ENCODE results near the gene NTSR1.

Gene NTSR1

GRCh38 chr20:62742979-62743776, 34.5 kb downstream of the NTSR1 start:
- Histone ChIP-seq H3K4me3 (ENCODE audit: insufficient read length, low read depth) (no peak overlapping the region), H3K36me3 (ENCODE audit: insufficient read depth, insufficient read length, low read length) (no peaks in the 10 kb centered on the region), H3K27me3 (ENCODE audit: insufficient read depth, insufficient read length) (no peaks in the 10 kb centered on the region), H3K9ac (ENCODE audit: insufficient read length, low read depth) (no peak overlapping the region), H3K4me1 (ENCODE audit: insufficient read depth, insufficient read length) (peaks cover 33% of the 10 kb centered on the region), H3K9me3 (ENCODE audit: insufficient read depth, low read length) (no peaks in the 10 kb centered on the region)
- TF ChIP-seq YY1 (IDR thresholded peaks at IDR 0.05; ENCODE audit: insufficient read depth, insufficient read length) (no peak), ZNF274 (IDR thresholded peaks at IDR 0.05; ENCODE audit: low read depth, low read length) (no peak), SUZ12 (IDR thresholded peaks at IDR 0.05; ENCODE audit: extremely low read depth, insufficient read depth, insufficient read length) (no peak)
- DNase-seq (ENCODE audit: low read depth, low spot score), result no peak

GRCh38 chr20:62743777-62744317, 35.2 kb downstream of the NTSR1 start:
- Histone ChIP-seq H3K36me3 (ENCODE audit: insufficient read depth, insufficient read length, low read length) (no peaks in the 10 kb centered on the region), H3K9ac (ENCODE audit: insufficient read length, low read depth) (no peak overlapping the region), H3K4me1 (ENCODE audit: insufficient read depth, insufficient read length) (peaks cover 33% of the 10 kb centered on the region), H3K9me3 (ENCODE audit: insufficient read depth, low read length) (no peaks in the 10 kb centered on the region), H3K4me3 (ENCODE audit: insufficient read length, low read depth) (no peak overlapping the region), H3K27me3 (ENCODE audit: insufficient read depth, insufficient read length) (no peaks in the 10 kb centered on the region)
- TF ChIP-seq ZNF274 (IDR thresholded peaks at IDR 0.05; ENCODE audit: low read depth, low read length) (no peak), SUZ12 (IDR thresholded peaks at IDR 0.05; ENCODE audit: extremely low read depth, insufficient read depth, insufficient read length) (no peak), YY1 (IDR thresholded peaks at IDR 0.05; ENCODE audit: insufficient read depth, insufficient read length) (no peak)
- DNase-seq (ENCODE audit: low read depth, low spot score), result no peak

GRCh38 chr20:62744741-62745191, 36.1 kb downstream of the NTSR1 start:
- Histone ChIP-seq H3K9ac (ENCODE audit: insufficient read length, low read depth) (no peak overlapping the region), H3K9me3 (ENCODE audit: insufficient read depth, low read length) (no peaks in the 10 kb centered on the region), H3K27me3 (ENCODE audit: insufficient read depth, insufficient read length) (no peaks in the 10 kb centered on the region), H3K4me1 (ENCODE audit: insufficient read depth, insufficient read length) (peaks cover 32% of the 10 kb centered on the region), H3K36me3 (ENCODE audit: insufficient read depth, insufficient read length, low read length) (no peaks in the 10 kb centered on the region), H3K4me3 (ENCODE audit: insufficient read length, low read depth) (no peak overlapping the region)
- no peak for DNase-seq (ENCODE audit: low read depth, low spot score)
- TF ChIP-seq SUZ12 (IDR thresholded peaks at IDR 0.05; ENCODE audit: extremely low read depth, insufficient read depth, insufficient read length) (no peak), ZNF274 (IDR thresholded peaks at IDR 0.05; ENCODE audit: low read depth, low read length) (no peak), YY1 (IDR thresholded peaks at IDR 0.05; ENCODE audit: insufficient read depth, insufficient read length) (no peak)

- Histone ChIP-seq H3K27me3 (ENCODE audit: insufficient read depth, insufficient read length) (no peaks in the 10 kb centered on the region), H3K9ac (ENCODE audit: insufficient read length, low read depth) (no peak overlapping the region), H3K4me1 (ENCODE audit: insufficient read depth, insufficient read length) (peaks cover 26% of the 10 kb centered on the region), H3K4me3 (ENCODE audit: insufficient read length, low read depth) (no peak overlapping the region), H3K9me3 (ENCODE audit: insufficient read depth, low read length) (no peaks in the 10 kb centered on the region), H3K36me3 (ENCODE audit: insufficient read depth, insufficient read length, low read length) (no peaks in the 10 kb centered on the region)
- no peak for DNase-seq (ENCODE audit: low read depth, low spot score)
- TF ChIP-seq ZNF274 (IDR thresholded peaks at IDR 0.05; ENCODE audit: low read depth, low read length), result no peak
- TF ChIP-seq YY1 (IDR thresholded peaks at IDR 0.05; ENCODE audit: insufficient read depth, insufficient read length), result no peak
- no peak for TF ChIP-seq SUZ12 (IDR thresholded peaks at IDR 0.05; ENCODE audit: extremely low read depth, insufficient read depth, insufficient read length)
These were observed 36.8 kb downstream of the NTSR1 start for GRCh38 chr20:62745279-62745951.

- H3K4me3 ChIP-seq (ENCODE audit: insufficient read length, low read depth), result no peak overlapping the region
- H3K27me3 ChIP-seq (ENCODE audit: insufficient read depth, insufficient read length), result no peaks in the 10 kb centered on the region
- peaks cover 21% of the 10 kb centered on the region for H3K4me1 ChIP-seq (ENCODE audit: insufficient read depth, insufficient read length)
- H3K36me3 ChIP-seq (ENCODE audit: insufficient read depth, insufficient read length, low read length), result no peaks in the 10 kb centered on the region
- H3K9ac ChIP-seq (ENCODE audit: insufficient read length, low read depth), result no peak overlapping the region
- no peak for DNase-seq (ENCODE audit: low read depth, low spot score)
- TF ChIP-seq ZNF274 (IDR thresholded peaks at IDR 0.05; ENCODE audit: low read depth, low read length) (no peak), YY1 (IDR thresholded peaks at IDR 0.05; ENCODE audit: insufficient read depth, insufficient read length) (no peak), SUZ12 (IDR thresholded peaks at IDR 0.05; ENCODE audit: extremely low read depth, insufficient read depth, insufficient read length) (no peak)
- H3K9me3 ChIP-seq (ENCODE audit: insufficient read depth, low read length), result no peaks in the 10 kb centered on the region
These were observed 37.3 kb downstream of the NTSR1 start for GRCh38 chr20:62745952-62746288.

- no peaks in the 10 kb centered on the region for H3K9me3 ChIP-seq (ENCODE audit: insufficient read depth, low read length)
- H3K4me1 ChIP-seq (ENCODE audit: insufficient read depth, insufficient read length), result peaks cover 21% of the 10 kb centered on the region
- H3K4me3 ChIP-seq (ENCODE audit: insufficient read length, low read depth), result no peak overlapping the region
- no peaks in the 10 kb centered on the region for H3K27me3 ChIP-seq (ENCODE audit: insufficient read depth, insufficient read length)
- no peaks in the 10 kb centered on the region for H3K36me3 ChIP-seq (ENCODE audit: insufficient read depth, insufficient read length, low read length)
- no peak for DNase-seq (ENCODE audit: low read depth, low spot score)
- TF ChIP-seq ZNF274 (IDR thresholded peaks at IDR 0.05; ENCODE audit: low read depth, low read length) (no peak), SUZ12 (IDR thresholded peaks at IDR 0.05; ENCODE audit: extremely low read depth, insufficient read depth, insufficient read length) (no peak)
- H3K9ac ChIP-seq (ENCODE audit: insufficient read length, low read depth), result no peak overlapping the region
These were observed 39.7 kb downstream of the NTSR1 start for GRCh38 chr20:62748311-62748710.

- H3K9ac ChIP-seq (ENCODE audit: insufficient read length, low read depth), result no peak overlapping the region
- no peak overlapping the region for H3K4me3 ChIP-seq (ENCODE audit: insufficient read length, low read depth)
- no peaks in the 10 kb centered on the region for H3K36me3 ChIP-seq (ENCODE audit: insufficient read depth, insufficient read length, low read length)
- TF ChIP-seq SUZ12 (IDR thresholded peaks at IDR 0.05; ENCODE audit: extremely low read depth, insufficient read depth, insufficient read length), result no peak
- TF ChIP-seq YY1 (IDR thresholded peaks at IDR 0.05; ENCODE audit: insufficient read depth, insufficient read length), result no peak
- no peak for TF ChIP-seq ZNF274 (IDR thresholded peaks at IDR 0.05; ENCODE audit: low read depth, low read length)
- peaks cover 14% of the 10 kb centered on the region for H3K4me1 ChIP-seq (ENCODE audit: insufficient read depth, insufficient read length)
- no peak for DNase-seq (ENCODE audit: low read depth, low spot score)
- H3K9me3 ChIP-seq (ENCODE audit: insufficient read depth, low read length), result no peaks in the 10 kb centered on the region
- H3K27me3 ChIP-seq (ENCODE audit: insufficient read depth, insufficient read length), result no peaks in the 10 kb centered on the region
These were observed 41.3 kb downstream of the NTSR1 start for GRCh38 chr20:62749851-62750445.

All from NT2/D1 (cell line).